H1 (cell line): ENCODE data around the gene TCAF1. TPM values are rescaled to one million over a fixed set of nuclear protein-coding genes. Genes with fewer than 3 reads are reported as not detected.
A peak's percentile ranks its signal among the peaks of the same experiment; 100 is the strongest.

Experiments
- CTCF ChIA-PET: fragments of 300-600 bp; sonication (Branson Sonifier 250); formaldehyde crosslinking; loops from one replicate; lab custom pipeline; 2021; ENCODE audit not compliant: partially characterized antibody; lab: Charles Lee
- POLR2A ChIA-PET: fragments of 300-600 bp; sonication (Branson Sonifier 250); formaldehyde crosslinking; loops from one replicate; lab custom pipeline; 2021; ENCODE audit warnings: inconsistent platforms; ENCODE audit not compliant: partially characterized antibody; lab: Charles Lee
- DNase-seq, 2 experiments: peaks; one replicate each; pipeline versions ENCODE4 v3.0.0 to v3.0.0-alpha.2; 2010 to 2022; ENCODE audit warnings: low spot score in 2 of 2, low read depth in 1 of 2, mixed read lengths in 1 of 2
- FAIRE-seq: peaks from 2 replicates; lab custom pipeline; 2011; peaks lifted over from hg19 to GRCh38; lab: Jason Lieb, UNC
- H2AFZ ChIP-seq: 2 replicates; pipeline ENCODE4 v1.8.1; 2012; ENCODE audit warnings: low read length, inconsistent platforms
- H2AK5ac ChIP-seq: 2 replicates; pipeline ENCODE4 v1.6.1; 2013; ENCODE audit warnings: low read depth, low read length
- H2BK120ac ChIP-seq: replicated peaks from 2 replicates; pipeline ENCODE3; 2013; ENCODE audit warnings: low read depth, low read length, inconsistent platforms
- H2BK12ac ChIP-seq: 2 replicates; pipeline ENCODE4 v1.6.1; 2013; ENCODE audit warnings: low read depth, low read length
- H2BK15ac ChIP-seq: 2 replicates; pipeline ENCODE4 v1.6.1; 2013; ENCODE audit warnings: low read length
- H2BK20ac ChIP-seq: 2 replicates; pipeline ENCODE4 v1.6.1; 2013; ENCODE audit warnings: low read length
- H2BK5ac ChIP-seq: 2 replicates; pipeline ENCODE4 v1.6.1; 2013; ENCODE audit warnings: low read depth, low read length
- H3K14ac ChIP-seq: 2 replicates; pipeline ENCODE4 v1.6.1; 2013; ENCODE audit warnings: inconsistent platforms; ENCODE audit not compliant: insufficient read length
- H3K18ac ChIP-seq: 2 replicates; pipeline ENCODE4 v1.6.1; 2013; ENCODE audit warnings: low read length; ENCODE audit errors: extremely low read depth
- H3K23ac ChIP-seq: 2 replicates; pipeline ENCODE4 v1.6.1; 2013; ENCODE audit warnings: inconsistent platforms; ENCODE audit not compliant: insufficient read length
- H3K23me2 ChIP-seq: 2 replicates; pipeline ENCODE4 v1.6.1; 2013; ENCODE audit warnings: low read depth, low read length
- H3K27ac ChIP-seq: 2 replicates; pipeline ENCODE4 v1.6.1; 2011; ENCODE audit warnings: low read depth, low read length, inconsistent platforms
- H3K27me3 ChIP-seq, 4 experiments: replicated peaks in 1 of 4; 1 replicate in 1 of 4; 2 replicates in 3 of 4; pipeline versions ENCODE4 v1.6.1 to v1.8.1; 2011 to 2013; ENCODE audit warnings: low read length in 3 of 4, mild to moderate bottlenecking in 3 of 4, inconsistent platforms in 2 of 4, mixed read lengths in 2 of 4, moderate library complexity in 1 of 4; ENCODE audit not compliant: control insufficient read depth in 3 of 4, insufficient read depth in 3 of 4; ENCODE audit errors: extremely low read depth in 1 of 4
- H3K36me3 ChIP-seq, 4 experiments: 2 replicates each; pipeline versions ENCODE4 v1.6.1 to v1.8.1; 2011 to 2013; ENCODE audit warnings: mild to moderate bottlenecking in 4 of 4, low read length in 3 of 4, moderate library complexity in 2 of 4, control low read depth in 1 of 4, inconsistent platforms in 1 of 4; ENCODE audit not compliant: insufficient read depth in 4 of 4, control insufficient read depth in 2 of 4
- H3K4ac ChIP-seq: replicated peaks from 2 replicates; pipeline ENCODE3; 2013; ENCODE audit warnings: low read length, low read depth, mixed read lengths, inconsistent platforms; ENCODE audit not compliant: insufficient read length
- H3K4me1 ChIP-seq, 4 experiments: replicated peaks in 1 of 4; 1 replicate in 1 of 4; 2 replicates in 3 of 4; pipeline versions ENCODE4 v1.6.1 to v1.8.1; 2011 to 2013; ENCODE audit warnings: low read length in 3 of 4, inconsistent platforms in 2 of 4, mixed read lengths in 1 of 4; ENCODE audit not compliant: insufficient read depth in 4 of 4, control insufficient read depth in 3 of 4
- H3K4me2 ChIP-seq, 2 experiments: 2 replicates each; pipeline versions ENCODE4 v1.6.1 to v1.8.1; 2011 to 2013; ENCODE audit warnings: low read depth in 2 of 2, low read length in 2 of 2, control low read depth in 1 of 2, inconsistent platforms in 1 of 2, mild to moderate bottlenecking in 1 of 2; ENCODE audit not compliant: insufficient read depth in 1 of 2
- H3K4me3 ChIP-seq, 4 experiments: fragments of 200-600, 300-600 bp in 1 of 4; sonication (generic), shearing (Covaris generic), sonication (Bioruptor Twin) in 1 of 4; 2 replicates each; pipeline versions ENCODE4 v1.5.1 to v1.8.1; 2011 to 2016; ENCODE audit warnings: low read length in 4 of 4, low read depth in 3 of 4, control low read depth in 2 of 4, inconsistent platforms in 2 of 4, mild to moderate bottlenecking in 2 of 4, mixed read lengths in 1 of 4, moderate library complexity in 1 of 4; ENCODE audit not compliant: insufficient read depth in 2 of 4; ENCODE audit errors: extremely low read depth in 1 of 4
- H3K56ac ChIP-seq: replicated peaks from 2 replicates; pipeline ENCODE3; 2013; ENCODE audit warnings: low read depth, mild to moderate bottlenecking, mixed read lengths, low read length, inconsistent platforms; ENCODE audit not compliant: insufficient read length
- H3K79me1 ChIP-seq: 2 replicates; pipeline ENCODE4 v1.6.1; 2013; ENCODE audit warnings: low read depth, low read length, control low read depth
- H3K79me2 ChIP-seq, 2 experiments: 2 replicates each; pipeline versions ENCODE4 v1.6.1 to v1.8.1; 2012 to 2013; ENCODE audit warnings: low read length in 2 of 2, mild to moderate bottlenecking in 2 of 2, inconsistent platforms in 1 of 2; ENCODE audit not compliant: insufficient read depth in 2 of 2, control insufficient read depth in 1 of 2
- H3K9ac ChIP-seq, 4 experiments: replicated peaks in 1 of 4; 1 replicate in 1 of 4; 2 replicates in 3 of 4; pipeline versions ENCODE4 v1.6.1 to v1.8.1; 2011 to 2013; ENCODE audit warnings: low read depth in 3 of 4, low read length in 3 of 4, control low read depth in 2 of 4, mild to moderate bottlenecking in 2 of 4, moderate library complexity in 2 of 4, inconsistent platforms in 1 of 4; ENCODE audit errors: extremely low read depth in 1 of 4
- H3K9me3 ChIP-seq, 2 experiments: 2 replicates each; pipeline versions ENCODE4 v1.6.1 to v1.8.1; 2012 to 2013; ENCODE audit warnings: mild to moderate bottlenecking in 2 of 2, moderate library complexity in 2 of 2, control low read depth in 1 of 2, inconsistent platforms in 1 of 2, low read depth in 1 of 2, low read length in 1 of 2, mixed read lengths in 1 of 2; ENCODE audit not compliant: insufficient read depth in 2 of 2
- H4K20me1 ChIP-seq, 2 experiments: replicated peaks in 1 of 2; 2 replicates each; pipeline versions ENCODE3 to v1.8.1; 2011 to 2013; ENCODE audit warnings: inconsistent platforms in 2 of 2, low read length in 2 of 2, mild to moderate bottlenecking in 1 of 2; ENCODE audit not compliant: insufficient read depth in 2 of 2, control insufficient read depth in 1 of 2
- H4K5ac ChIP-seq: 2 replicates; pipeline ENCODE4 v1.6.1; 2013; ENCODE audit warnings: low read length, low read depth, mixed read lengths, inconsistent platforms; ENCODE audit not compliant: insufficient read length
- H4K8ac ChIP-seq: 2 replicates; pipeline ENCODE4 v1.8.0; 2013; ENCODE audit warnings: mild to moderate bottlenecking, moderate library complexity, low read length, inconsistent platforms; ENCODE audit not compliant: insufficient read depth; ENCODE audit errors: extremely low read depth
- H4K91ac ChIP-seq: replicated peaks from 2 replicates; pipeline ENCODE3; 2013; ENCODE audit warnings: low read length, mixed read lengths, inconsistent platforms; ENCODE audit not compliant: insufficient read length
- CHD2 ChIP-seq: IDR thresholded peaks from 2 replicates; pipeline ENCODE4 v1.6.1; 2012; ENCODE audit warnings: low read length, improper control_type of control experiment
- CTCF ChIP-seq, 3 experiments: IDR thresholded peaks; 1 replicate in 2 of 3; 2 replicates in 1 of 3; pipeline versions ENCODE4 v1.5.1 to v1.6.1; 2011; ENCODE audit warnings: low read length in 3 of 3, mild to moderate bottlenecking in 3 of 3, inconsistent platforms in 2 of 3, low read depth in 1 of 3, moderate library complexity in 1 of 3; ENCODE audit not compliant: insufficient read depth in 1 of 3; ENCODE audit errors: control extremely low read depth in 1 of 3
- MAX ChIP-seq: IDR thresholded peaks from 2 replicates; pipeline ENCODE4 v1.6.1; 2012; ENCODE audit warnings: inconsistent platforms
- RAD21 ChIP-seq, 2 experiments: IDR thresholded peaks in 1 of 2; conservative IDR thresholded peaks in 1 of 2; 2 replicates each; pipeline ENCODE4 v1.6.1; 2011; ENCODE audit warnings: low read depth in 2 of 2, low read length in 2 of 2, improper control_type of control experiment in 1 of 2, inconsistent platforms in 1 of 2, mild to moderate bottlenecking in 1 of 2, moderate library complexity in 1 of 2
- SIRT6 ChIP-seq: IDR thresholded peaks from one replicate; pipeline ENCODE4 v1.7.1; 2012; ENCODE audit warnings: low read length, inconsistent platforms
- WGBS, 2 experiments: shearing (Covaris generic) in 1 of 2; methylation state at CpG; one replicate each; pipeline versions ENCODE4 v1.1.6 to v1.1.7; 2013 to 2015; ENCODE audit warnings: low lambda C conversion rate in 2 of 2, mixed read lengths in 2 of 2, inconsistent platforms in 1 of 2, low coverage in 1 of 2, missing lambda C conversion rate in 1 of 2; ENCODE audit not compliant: insufficient replicate concordance in 2 of 2, insufficient coverage in 1 of 2, insufficient read length in 1 of 2; ENCODE audit errors: extremely low coverage in 1 of 2, missing lambda C conversion rate in 1 of 2; 5-methylcytosine and 5-hydroxymethylcytosine counted together
- polyA plus RNA-seq, 7 experiments: library from polyadenylated mRNA; depleted of rRNA in 3 of 7; stranded (reverse) in 5 of 7; unstranded in 2 of 7; fragments of >200 nt in 5 of 7; fragments of 200-250 nt in 2 of 7; gene quantifications; 1 replicate in 5 of 7; 2 replicates in 1 of 7; 4 replicates in 1 of 7; pipeline versions ENCODE4 v1.2.1 to v1.2.3, GENCODE V29; 2011 to 2013; ENCODE audit warnings: missing spikeins in 2 of 7, mixed read lengths in 2 of 7
- total RNA-seq: library from RNA; stranded (reverse); fragmentation: NEBNext Ultra II Directional; extraction: Animal tissue kit (Norgen Biotek cat#: 25700); gene quantifications from 2 replicates; pipeline ENCODE4 v1.2.1, GENCODE V29; 2021
- TF ChIP-seq, protein P1 (sequence below): IDR thresholded peaks from 2 replicates; pipeline ENCODE4 v1.6.1; 2012; ENCODE audit warnings: low read length, inconsistent platforms

Gene TCAF1
- total and polyA plus RNA-seq, 2 of the 8 experiments (the other 6 are each of a cell fraction or from before 2014, with no cell fraction given) = 9.6 to 28.0 TPM

- Histone ChIP-seq H4K91ac (no peak overlapping the region), H3K23me2 (no peaks in the 10 kb centered on the region), H3K4me2 (no peak overlapping the region), H3K27ac (no peak overlapping the region), H3K4ac (no peak overlapping the region), H3K36me3 (peaks cover 0 to 10% (median 3%) of the 10 kb centered on the region in 4 experiments; a peak in 3 of 8 replicates), H4K20me1 (peaks cover 0 to 8% of the 10 kb centered on the region in 2 experiments), H2BK15ac (no peak overlapping the region), H2BK20ac (no peak overlapping the region), H3K79me1 (no peaks in the 10 kb centered on the region), H2BK120ac (no peak overlapping the region), H3K9ac (no peak overlapping the region), H2AK5ac (no peak overlapping the region), H3K4me3 (no peak overlapping the region), H4K8ac (no peak overlapping the region), H2BK12ac (no peak overlapping the region), H3K18ac (no peak overlapping the region), H2BK5ac (no peak overlapping the region), H3K79me2 (peaks cover 0 to 92% of the 10 kb centered on the region in 2 experiments; a peak in 2 of 4 replicates), H4K5ac (no peak overlapping the region), H3K9me3 (peaks cover 6% of the 10 kb centered on the region in 2 experiments; a peak in 2 of 4 replicates), H3K27me3 (no peaks in the 10 kb centered on the region), H3K14ac (no peak overlapping the region), H3K4me1 (no peaks in the 10 kb centered on the region), H3K23ac (no peak overlapping the region), H2AFZ (no peak overlapping the region), H3K56ac (no peak overlapping the region)
- 64% methylated on average over 5 of the region's 5 CpGs; no CpG with 5 or more reads in 1 of the 2 experiments for WGBS, 2 experiments
- DNase-seq (no peak), FAIRE-seq (no peak)
- POLR2A ChIA-PET = interaction anchor here (0.8 to 1.0 kb wide), 2 partner anchors 9 to 22 kb away, joined by 3 to 4 read pairs; partner anchors contain the start of gene TCAF1
- CTCF ChIA-PET = interaction anchor here (0.5 to 2.7 kb wide), 16 partner anchors 9 to 165 kb away, joined by 3 to 28 read pairs (median 3); partner anchors contain the start of gene TCAF1
- TF ChIP-seq SIRT6 (no peak), MAX (no peak), CTCF (IDR thresholded peaks at IDR 0.05; ENCODE audit: control extremely low read depth in 1 of 3, insufficient read depth in 1 of 3, low read depth in 1 of 3, low read length in 3 of 3) (peak in 2 of 3 experiments; percentile 40 to 69; a peak in 2 of 4 replicates), CHD2 (no peak), RAD21 (IDR thresholded peaks at IDR 0.05 in 1 of 2, conservative IDR thresholded peaks at IDR 0.05 in 1 of 2; ENCODE audit: low read depth in 2 of 2, low read length in 2 of 2) (peak; percentile 58 to 63)
- TF ChIP-seq, protein P1, sequence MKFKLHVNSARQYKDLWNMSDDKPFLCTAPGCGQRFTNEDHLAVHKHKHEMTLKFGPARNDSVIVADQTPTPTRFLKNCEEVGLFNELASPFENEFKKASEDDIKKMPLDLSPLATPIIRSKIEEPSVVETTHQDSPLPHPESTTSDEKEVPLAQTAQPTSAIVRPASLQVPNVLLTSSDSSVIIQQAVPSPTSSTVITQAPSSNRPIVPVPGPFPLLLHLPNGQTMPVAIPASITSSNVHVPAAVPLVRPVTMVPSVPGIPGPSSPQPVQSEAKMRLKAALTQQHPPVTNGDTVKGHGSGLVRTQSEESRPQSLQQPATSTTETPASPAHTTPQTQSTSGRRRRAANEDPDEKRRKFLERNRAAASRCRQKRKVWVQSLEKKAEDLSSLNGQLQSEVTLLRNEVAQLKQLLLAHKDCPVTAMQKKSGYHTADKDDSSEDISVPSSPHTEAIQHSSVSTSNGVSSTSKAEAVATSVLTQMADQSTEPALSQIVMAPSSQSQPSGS = 0 out of 2 replicates have a peak, but pooled peaks have one; percentile 55
Measured at GRCh38 chr7:143892527-143893300, 9.3 kb downstream of the TCAF1 start.
